ENCODE data around the gene TBC1D8. TPM values are rescaled to one million over a fixed set of nuclear protein-coding genes. Genes with fewer than 3 reads are reported as not detected.

The TBC1D8 gene
- total and polyA plus RNA-seq, 9 of the 15 experiments (the other 6 are each of a cell fraction or from before 2014, with no cell fraction given), result 0.36 to 1.3 (median 0.82) TPM

DNA sequence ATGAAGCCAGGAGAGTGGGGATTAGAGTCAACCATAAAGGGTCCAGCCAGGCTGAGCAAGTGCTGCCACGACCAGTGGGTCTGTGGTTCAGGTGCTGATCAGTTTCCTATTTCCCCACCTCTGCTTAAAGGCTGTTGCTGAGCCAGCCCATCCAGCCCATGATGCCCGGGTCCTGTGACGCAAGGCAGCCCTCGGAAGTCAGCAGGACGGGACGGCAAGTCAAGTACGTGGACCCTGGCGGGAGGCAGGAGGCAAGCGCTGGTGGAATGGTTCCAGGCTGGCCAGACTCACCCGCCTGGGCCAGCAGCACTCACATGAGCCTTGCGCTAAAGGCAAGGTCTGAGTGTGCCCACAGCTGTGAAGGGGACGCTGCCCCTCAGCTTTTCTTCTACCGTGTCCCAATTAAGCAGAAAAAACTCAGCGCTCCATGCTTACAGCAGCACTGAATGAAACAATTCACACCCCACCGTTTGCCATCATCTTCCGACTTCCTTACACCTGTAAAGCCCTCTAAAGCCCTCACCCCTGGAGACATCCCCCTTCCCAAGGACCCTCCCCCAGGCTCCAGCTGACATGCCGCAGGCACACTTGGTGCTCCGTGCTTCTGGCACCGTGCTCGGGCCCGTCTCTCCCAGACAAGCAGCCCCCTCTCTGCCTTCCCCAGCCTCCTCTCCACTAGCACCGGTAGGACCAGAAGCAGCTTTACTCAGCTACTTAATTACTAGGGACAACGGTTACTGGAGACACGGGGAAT is 160.4 kb downstream of the TBC1D8 start (continued):
- TF ChIP-seq, protein P1, sequence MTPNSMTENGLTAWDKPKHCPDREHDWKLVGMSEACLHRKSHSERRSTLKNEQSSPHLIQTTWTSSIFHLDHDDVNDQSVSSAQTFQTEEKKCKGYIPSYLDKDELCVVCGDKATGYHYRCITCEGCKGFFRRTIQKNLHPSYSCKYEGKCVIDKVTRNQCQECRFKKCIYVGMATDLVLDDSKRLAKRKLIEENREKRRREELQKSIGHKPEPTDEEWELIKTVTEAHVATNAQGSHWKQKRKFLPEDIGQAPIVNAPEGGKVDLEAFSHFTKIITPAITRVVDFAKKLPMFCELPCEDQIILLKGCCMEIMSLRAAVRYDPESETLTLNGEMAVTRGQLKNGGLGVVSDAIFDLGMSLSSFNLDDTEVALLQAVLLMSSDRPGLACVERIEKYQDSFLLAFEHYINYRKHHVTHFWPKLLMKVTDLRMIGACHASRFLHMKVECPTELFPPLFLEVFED (CRISPR knock-in tag; conservative IDR thresholded peaks at IDR 0.05), result no peak
- TF ChIP-seq NR4A1 (CRISPR knock-in tag; IDR thresholded peaks at IDR 0.05) (no peak), NR4A1 (tag; IDR thresholded peaks at IDR 0.05) (no peak), RFX7 (CRISPR knock-in tag; IDR thresholded peaks at IDR 0.05) (no peak), NFYB (IDR thresholded peaks at IDR 0.05; ENCODE audit: extremely low read depth, insufficient read length) (no peak), SLC30A9 (CRISPR knock-in tag; IDR thresholded peaks at IDR 0.05) (no peak), LARP7 (IDR thresholded peaks at IDR 0.05) (no peak), ZNF57 (CRISPR knock-in tag; IDR thresholded peaks at IDR 0.05) (no peak)

DNA sequence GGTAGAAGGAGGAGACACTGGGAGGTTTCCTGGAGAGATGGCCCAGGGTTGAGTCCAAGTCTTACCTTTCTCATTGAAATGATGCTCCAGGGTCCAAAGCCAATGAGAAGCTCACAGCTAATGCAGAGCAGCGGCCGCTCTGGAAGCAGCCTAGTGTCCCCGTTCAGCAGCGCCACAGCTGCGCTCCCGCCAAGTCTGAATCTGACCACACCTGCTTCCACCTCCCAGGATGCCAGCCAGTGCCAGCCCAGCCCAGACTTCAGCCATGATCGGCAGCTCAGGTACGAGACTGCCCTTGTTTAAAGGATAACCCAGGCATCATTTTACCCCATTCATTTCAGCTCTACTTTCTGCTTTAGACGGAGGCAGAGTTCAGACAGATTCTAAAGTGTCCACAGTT is 161.0 kb downstream of the TBC1D8 start:
- no peaks in the 10 kb centered on the region for H3K36me3 ChIP-seq (ENCODE audit: control insufficient read depth, insufficient read depth, low read length)
- ChIA-PET CTCF (ENCODE audit: low intra/inter-chr PET ratio) (interaction anchor here (0.9 kb wide), 1 partner anchor 384 kb away, joined by 3 read pairs; no protein-coding TSS in a partner anchor), POLR2A (interaction anchor here (2.0 kb wide), 1 partner anchor 12 kb away, joined by 13 read pairs; the partner anchor contains the start of gene RPL31)
- H3K27ac ChIP-seq (ENCODE audit: extremely low read depth, low read depth, low read length), result no peak overlapping the region
- H3K4me2 ChIP-seq (ENCODE audit: insufficient read depth, low read length), result no peak overlapping the region
- no peak overlapping the region for H3K9ac ChIP-seq (ENCODE audit: insufficient read depth in 1 of 2, low read depth in 2 of 2, low read length in 2 of 2)
- in situ Hi-C loops (cut with MboI) (loop anchor here (5.0 to 10.0 kb wide), 2 partner anchors 258 to 375 kb away; no protein-coding TSS in a partner anchor), intact Hi-C loops (cut with micrococcal nuclease) (no loop called here)
- no peaks in the 10 kb centered on the region for H3K9me3 ChIP-seq (replicated peaks; ENCODE audit: control insufficient read depth, insufficient read depth, low read depth, low read length)
- H3K9me1 ChIP-seq (ENCODE audit: control insufficient read depth, insufficient read depth, low read length), result no peaks in the 10 kb centered on the region
- no TSS peak for BruUV-seq (replicated peaks)
- peaks cover 0 to 7% of the 10 kb centered on the region in 2 experiments; a peak in 2 of 5 replicates for H3K4me1 ChIP-seq (replicated peaks in 1 of 2; ENCODE audit: control insufficient read depth in 2 of 2, insufficient read depth in 2 of 2, low read length in 2 of 2)
- H4K20me1 ChIP-seq (replicated peaks; ENCODE audit: control insufficient read depth, insufficient read depth, low read length), result 0 out of 2 replicates have a peak, but pooled peaks cover 1% of the 10 kb centered on the region
- ATAC-seq, result no peak
- peaks cover 27 to 56% of the 10 kb centered on the region in 2 experiments; a peak in 4 of 5 replicates for H3K27me3 ChIP-seq (ENCODE audit: control insufficient read depth in 2 of 2, insufficient read depth in 2 of 2, low read length in 2 of 2)
- H3K79me2 ChIP-seq (ENCODE audit: control insufficient read depth, insufficient read depth, low read length), result no peaks in the 10 kb centered on the region
- DNase-seq (ENCODE audit: extremely low read depth in 1 of 4, low spot score in 3 of 4), result no peak
- WGBS (ENCODE audit: insufficient coverage, low coverage, missing lambda C conversion rate), result 14% methylated on average over 9 of the region's 9 CpGs
- no peak for FAIRE-seq
- no peak overlapping the region for H3K4me3 ChIP-seq
- no peak overlapping the region for H2AFZ ChIP-seq (ENCODE audit: low read depth, low read length)
- TF ChIP-seq, protein P2, sequence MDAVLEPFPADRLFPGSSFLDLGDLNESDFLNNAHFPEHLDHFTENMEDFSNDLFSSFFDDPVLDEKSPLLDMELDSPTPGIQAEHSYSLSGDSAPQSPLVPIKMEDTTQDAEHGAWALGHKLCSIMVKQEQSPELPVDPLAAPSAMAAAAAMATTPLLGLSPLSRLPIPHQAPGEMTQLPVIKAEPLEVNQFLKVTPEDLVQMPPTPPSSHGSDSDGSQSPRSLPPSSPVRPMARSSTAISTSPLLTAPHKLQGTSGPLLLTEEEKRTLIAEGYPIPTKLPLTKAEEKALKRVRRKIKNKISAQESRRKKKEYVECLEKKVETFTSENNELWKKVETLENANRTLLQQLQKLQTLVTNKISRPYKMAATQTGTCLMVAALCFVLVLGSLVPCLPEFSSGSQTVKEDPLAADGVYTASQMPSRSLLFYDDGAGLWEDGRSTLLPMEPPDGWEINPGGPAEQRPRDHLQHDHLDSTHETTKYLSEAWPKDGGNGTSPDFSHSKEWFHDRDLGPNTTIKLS (IDR thresholded peaks at IDR 0.05; ENCODE audit: borderline replicate concordance, low read depth), result no peak
- TF ChIP-seq IRF2 (CRISPR knock-in tag; IDR thresholded peaks at IDR 0.05), result no peak
- TF ChIP-seq, protein P3, sequence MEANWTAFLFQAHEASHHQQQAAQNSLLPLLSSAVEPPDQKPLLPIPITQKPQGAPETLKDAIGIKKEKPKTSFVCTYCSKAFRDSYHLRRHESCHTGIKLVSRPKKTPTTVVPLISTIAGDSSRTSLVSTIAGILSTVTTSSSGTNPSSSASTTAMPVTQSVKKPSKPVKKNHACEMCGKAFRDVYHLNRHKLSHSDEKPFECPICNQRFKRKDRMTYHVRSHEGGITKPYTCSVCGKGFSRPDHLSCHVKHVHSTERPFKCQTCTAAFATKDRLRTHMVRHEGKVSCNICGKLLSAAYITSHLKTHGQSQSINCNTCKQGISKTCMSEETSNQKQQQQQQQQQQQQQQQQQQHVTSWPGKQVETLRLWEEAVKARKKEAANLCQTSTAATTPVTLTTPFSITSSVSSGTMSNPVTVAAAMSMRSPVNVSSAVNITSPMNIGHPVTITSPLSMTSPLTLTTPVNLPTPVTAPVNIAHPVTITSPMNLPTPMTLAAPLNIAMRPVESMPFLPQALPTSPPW (CRISPR knock-in tag; IDR thresholded peaks at IDR 0.05), result no peak
- no peak for TF ChIP-seq ZFP36 (IDR thresholded peaks at IDR 0.05; ENCODE audit: low read depth, low read length, partially characterized antibody)
- TF ChIP-seq NR2C2 (CRISPR knock-in tag; IDR thresholded peaks at IDR 0.05), result no peak
- TF ChIP-seq NR2C2 (tag; IDR thresholded peaks at IDR 0.05), result no peak
- no peak for TF ChIP-seq ZNF507 (tag; conservative IDR thresholded peaks at IDR 0.05)
- TF ChIP-seq SETDB1 (IDR thresholded peaks at IDR 0.05; ENCODE audit: low read length), result no peak
- TF ChIP-seq KHSRP (IDR thresholded peaks at IDR 0.05), result no peak
- no peak for TF ChIP-seq ZNF444 (CRISPR knock-in tag; IDR thresholded peaks at IDR 0.05)
- TF ChIP-seq CBX3 (IDR thresholded peaks at IDR 0.05; ENCODE audit: borderline replicate concordance in 1 of 2, low read length in 2 of 2), result no peak

Measured in K562 (cell line).